Lung microvascular endothelial cell (primary cell): ENCODE data around the gene FAM114A1. TPM values are rescaled to one million over a fixed set of nuclear protein-coding genes. Genes with fewer than 3 reads are reported as not detected.

Experiments
- DNase-seq, 2 donors: peaks; one replicate each; pipeline versions ENCODE4 v3.0.0 to v3.0.0-alpha.2; 2010; ENCODE audit warnings: low read depth in 2 of 2
- total RNA-seq: library from RNA; depleted of rRNA; stranded (reverse); fragments of >200 nt; gene quantifications from 2 replicates; pipeline ENCODE4 v1.2.1, GENCODE V29; 2014

FAM114A1 gene
- 56.9 and 70.8 TPM in 2 replicates for total RNA-seq

DNA sequence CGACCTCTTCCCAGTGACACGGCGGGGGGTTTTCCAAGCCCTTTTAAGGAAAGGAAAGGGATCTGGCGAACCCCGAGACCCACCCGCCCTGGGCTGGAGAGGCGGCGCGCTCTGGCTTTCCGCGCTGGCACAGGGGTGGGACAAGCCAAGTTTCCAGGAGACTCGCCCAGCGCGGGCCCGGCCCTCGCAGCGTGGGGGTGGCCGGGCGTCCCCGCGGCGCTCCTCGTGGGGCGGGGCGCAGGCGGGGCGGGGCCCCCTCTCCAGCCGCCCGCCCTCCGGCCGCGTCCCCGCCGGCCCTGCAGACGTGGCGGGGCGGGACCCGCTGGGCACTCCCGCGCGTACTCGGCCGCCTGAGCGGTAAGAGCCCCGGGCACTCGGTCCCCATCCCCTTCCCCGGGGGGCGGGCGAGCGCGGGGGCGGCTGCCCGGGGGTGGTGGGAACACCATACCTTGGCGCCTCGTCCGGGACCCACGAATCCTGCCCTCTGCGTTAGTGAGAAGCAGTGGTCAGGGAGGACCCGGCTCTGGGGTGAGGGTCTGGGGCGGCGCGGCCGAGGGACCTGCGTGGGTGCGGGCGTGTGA is at the start of gene FAM114A1:
Gene FAM114A1, plus strand, starts transcription at position 329 of the 581 bp plus-strand sequence. CDS start 10,273 bp downstream, outside the sequence.
- DNase-seq, result peak; percentile 84 to 90

DNA sequence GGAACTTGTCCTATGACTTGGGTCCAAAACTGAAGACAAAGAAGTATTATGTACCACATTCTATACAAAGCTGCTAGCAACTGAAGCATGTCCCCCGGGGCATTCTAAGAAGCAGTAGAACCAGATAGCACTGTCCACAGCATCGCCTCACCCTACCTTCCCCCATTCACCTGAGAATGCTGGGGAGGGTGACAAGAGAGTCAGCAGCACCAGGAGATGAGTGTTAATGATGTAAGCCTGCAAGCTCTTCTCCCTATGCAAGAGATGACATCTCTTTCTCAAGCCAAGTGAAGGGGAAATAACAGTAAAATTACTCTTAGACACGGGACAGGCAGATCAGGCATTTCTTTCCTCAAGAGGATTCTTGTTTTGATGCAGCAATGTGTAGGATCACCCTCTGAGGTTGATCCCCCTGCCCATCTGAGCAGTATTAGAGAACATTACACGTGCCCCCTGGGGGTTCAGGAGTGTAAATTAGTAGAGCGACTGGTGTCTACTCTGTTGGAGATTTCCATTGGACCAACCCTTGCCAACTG is 49.1 kb upstream of the FAM114A1 start:
- DNase-seq, result no peak

DNA sequence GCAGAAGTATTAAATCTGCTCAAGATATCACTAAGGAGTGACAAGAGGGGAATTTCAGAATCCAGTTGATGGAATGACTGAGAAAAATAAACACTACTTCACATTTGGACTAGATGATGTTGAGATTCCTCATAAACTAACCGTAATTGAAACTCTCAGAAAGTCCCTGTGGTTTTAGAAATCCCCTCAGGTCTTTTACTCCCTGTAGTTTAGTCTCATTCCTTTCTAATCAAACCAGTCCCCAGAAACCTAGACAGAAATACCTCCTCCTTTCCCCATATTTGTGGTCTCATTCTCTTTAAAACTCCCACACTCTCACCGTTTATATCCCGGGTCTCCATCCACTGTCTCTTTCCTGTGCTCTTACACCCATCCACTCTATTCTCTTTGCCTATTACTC is 48.0 kb upstream of the FAM114A1 start:
- no peak for DNase-seq

DNA sequence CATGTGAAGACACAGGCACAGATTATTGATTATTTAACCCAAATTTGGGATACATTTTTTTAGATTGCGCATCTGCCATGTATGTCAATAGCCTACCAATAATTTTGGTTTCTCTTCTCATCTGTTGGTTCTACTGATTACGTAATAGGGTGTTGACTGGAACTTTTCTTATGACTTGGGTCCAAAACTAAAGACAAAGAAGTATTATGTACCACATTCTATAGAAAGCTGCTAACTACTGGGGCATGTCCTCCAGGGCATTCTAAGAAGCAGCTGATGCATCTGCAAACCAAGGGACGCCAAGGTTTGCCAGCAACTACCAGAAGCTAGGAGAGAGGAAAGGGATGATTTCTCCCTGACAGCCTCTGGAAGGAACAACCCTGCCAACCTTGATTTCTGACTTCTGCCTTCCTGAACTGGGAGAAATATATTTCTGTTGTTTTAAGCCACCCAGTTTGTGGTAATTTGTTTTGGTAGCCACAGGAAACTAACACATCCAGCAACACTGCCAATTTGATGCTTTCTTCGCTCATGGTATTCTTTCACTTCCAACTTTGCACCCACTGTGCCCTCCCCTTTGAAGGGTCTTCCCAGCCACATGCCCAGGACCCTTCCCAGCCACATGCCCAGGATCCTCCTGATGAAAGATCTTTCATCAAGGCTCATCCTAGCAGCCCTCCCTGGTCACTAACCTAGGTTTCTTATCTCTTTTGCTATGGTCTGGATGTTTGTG is 47.1 kb upstream of the FAM114A1 start:
- DNase-seq, result no peak

DNA sequence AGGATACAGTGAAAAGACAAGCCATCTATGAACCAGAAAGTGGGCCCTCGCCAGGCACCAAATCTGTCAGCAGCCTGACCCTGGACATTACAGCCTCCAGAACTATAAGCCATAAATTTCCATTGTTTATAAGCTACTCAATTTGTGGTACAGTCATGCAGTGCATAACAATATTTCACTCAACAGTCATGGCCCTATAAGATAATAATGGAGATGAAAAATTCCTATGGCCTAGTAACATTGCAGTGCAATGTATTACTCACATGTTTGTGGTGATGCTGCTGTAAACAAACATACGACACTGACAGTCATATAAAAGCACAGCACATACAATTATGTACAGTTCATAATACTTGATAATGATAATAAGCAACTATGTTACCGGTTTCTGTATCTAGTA is 45.9 kb upstream of the FAM114A1 start:
- peak in 1 of 2 donors; percentile 1 for DNase-seq

DNA sequence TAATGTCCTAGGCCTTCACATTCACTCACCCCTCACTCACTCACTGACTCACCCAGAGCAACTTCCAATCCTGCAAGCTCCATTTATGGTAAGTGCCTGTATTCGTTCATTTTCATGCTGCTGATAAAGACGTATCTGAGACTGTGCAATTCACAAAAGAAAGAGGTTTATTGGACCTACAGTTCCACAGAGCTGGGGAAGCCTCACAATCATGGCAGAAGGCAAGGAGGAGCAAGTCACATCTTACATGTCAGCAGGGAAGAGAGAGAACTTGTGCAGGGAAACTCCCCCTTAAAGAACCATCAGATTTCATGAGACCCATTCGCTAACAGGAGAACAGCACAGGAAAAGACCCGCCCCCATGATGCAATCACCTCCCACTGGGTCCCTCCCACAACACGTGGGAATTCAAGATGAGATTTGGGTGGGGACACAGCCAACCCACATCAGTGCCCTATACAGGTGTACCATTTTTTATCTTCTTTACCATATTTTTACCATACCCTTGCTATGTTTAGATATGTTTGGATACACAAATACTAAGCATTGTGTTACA is 44.8 kb upstream of the FAM114A1 start:
- no peak for DNase-seq

DNA sequence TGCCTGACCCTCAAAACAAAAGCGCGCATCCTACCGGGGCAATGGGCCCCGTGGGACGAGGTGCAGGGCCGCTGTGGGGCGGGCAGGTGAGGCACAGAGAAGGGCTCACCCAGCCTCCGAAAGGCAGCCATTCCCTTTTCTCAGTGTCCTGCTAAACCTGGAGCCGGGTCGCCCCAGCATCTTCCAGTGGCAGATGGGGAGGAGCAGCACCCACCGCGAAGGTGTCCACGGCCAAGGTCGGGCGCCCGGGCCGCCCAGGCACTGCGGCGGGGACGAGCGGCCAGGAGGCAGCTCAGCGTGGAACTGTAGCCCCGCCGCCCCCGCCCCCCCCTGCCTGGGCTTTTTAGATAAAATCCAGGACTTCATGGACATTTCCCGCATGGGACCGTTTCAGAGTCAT is 43.8 kb upstream of the FAM114A1 start:
- no peak for DNase-seq

DNA sequence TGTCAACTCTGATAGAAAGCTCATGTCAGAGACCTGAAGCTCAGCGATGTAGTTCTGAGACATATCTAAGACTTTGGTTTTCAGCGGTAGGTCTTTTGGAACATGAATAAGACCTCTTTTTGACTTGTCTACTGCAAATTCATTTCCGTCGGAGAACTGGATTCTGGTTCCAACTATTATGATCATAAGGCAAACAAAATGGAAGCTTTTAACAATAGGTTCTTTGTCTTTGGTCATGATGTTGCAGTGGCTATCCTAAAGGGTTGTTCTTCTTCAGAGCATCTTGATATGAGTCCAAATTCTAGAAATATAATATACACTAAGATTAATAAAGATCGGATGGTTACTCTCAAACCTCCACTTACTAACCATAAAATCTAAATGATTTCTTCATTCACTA is 38.4 kb upstream of the FAM114A1 start:
- DNase-seq, result no peak

DNA sequence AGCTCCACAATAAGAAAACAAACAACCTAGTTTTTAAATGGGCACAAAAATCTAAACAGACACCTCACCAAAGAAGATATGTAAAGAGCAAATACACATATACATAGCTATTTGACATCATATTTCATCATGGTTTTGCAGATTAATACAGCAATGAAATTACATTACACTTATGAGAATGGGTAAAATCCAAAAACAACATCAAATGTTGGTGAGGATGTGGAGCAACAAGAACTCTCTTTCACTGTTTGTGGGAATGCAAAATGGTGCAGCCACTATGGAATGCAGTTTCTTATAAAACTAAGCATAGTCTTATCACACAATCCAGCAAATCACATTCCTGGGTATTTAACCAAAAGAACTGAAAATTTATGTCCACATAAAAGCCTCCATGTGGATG is 36.0 kb upstream of the FAM114A1 start:
- DNase-seq, result no peak

DNA sequence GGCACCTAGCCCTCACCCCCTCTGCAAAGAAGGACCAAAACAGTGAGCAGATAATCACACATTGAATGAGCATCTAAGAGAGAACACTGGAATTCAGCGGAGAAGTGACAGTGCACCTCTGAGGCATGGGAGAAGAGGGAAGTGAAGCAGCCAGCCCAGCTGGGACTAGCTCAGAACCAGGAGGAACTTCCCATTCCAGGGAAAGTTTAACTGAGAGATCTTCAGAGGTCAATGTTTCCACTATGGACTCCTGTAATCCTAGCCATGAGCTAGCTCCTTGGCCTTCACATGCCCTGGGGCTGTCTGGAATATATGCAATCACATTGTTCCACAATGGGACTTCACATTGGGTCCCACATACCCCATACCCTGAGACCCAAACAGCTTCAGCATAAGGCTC is 35.4 kb upstream of the FAM114A1 start:
- no peak for DNase-seq

DNA sequence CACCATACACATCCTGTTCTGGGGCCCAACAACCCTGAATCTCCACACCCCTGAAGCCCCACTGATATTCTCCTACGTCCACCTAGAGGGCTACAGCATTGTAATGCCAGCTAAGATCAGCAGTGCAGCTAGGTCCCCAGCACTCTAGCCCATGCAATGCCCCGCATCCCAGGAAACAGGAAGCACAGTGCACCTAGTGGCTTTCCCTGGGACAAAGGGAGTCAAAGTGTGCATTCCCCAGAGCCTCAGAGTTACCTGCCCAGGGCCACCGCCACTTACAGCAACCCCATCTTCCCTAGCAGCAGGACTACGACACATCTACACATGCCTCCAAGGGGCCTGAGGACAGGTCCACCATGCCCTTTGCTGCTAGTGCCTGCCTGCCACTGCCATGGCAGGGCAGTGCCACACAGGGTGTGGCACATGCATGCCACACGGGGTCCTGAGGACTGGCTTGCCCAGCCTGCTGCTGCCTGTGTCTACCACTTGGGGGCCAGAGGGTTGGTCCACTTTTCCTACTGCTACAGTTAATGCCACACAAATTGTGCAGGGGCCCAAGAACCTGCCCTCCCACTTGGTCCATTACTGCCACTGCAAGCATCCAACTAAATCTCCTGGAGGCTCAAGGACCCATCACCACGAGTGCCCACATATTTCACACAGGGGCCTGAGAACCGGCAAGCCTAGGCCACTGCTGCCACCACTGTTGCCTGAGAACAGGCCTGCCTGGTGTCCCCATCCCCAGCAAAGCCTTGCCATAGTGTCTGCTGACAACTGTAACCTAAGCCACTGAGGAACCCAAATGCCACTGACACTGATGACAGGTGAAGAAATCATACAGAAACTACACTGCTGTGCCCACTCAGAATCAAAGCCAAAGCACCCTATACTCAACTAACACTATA is 34.7 kb upstream of the FAM114A1 start:
- DNase-seq, result no peak

DNA sequence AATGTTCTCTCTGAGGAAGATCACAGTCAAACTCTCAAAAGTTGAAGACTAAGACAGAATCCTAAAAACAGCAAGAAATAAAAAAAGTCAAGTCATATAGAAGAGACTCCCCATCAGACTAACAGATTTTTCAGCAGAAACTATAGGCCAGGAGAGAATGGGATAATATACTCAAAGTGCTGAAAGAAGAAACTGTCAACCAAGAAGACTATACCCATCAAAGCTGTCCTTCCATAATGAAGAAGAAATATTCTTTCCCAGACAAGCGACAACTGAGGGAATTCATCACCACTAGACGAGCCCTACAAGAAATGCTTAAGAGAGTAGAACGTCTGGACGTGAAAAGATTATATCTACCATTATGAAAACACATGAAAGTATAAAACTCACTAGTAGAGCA is 33.0 kb upstream of the FAM114A1 start:
- no peak for DNase-seq

DNA sequence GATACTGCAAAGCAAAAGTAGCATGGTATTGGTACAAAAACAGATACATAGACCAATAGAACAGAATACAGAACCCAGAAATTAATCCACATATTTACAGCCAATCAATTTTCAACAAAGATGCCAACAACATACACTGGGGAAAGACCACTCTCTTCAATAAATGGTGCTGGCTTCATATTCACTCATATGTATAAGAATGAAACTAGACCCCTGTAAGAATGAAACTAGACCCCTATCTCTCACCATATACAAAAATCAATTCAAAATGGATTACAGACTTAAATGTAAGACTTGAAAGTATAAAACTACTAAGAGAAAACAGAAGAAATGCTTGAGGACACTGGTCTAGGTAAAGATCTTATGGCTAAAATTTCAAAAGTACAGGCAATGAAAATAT is 30.3 kb upstream of the FAM114A1 start:
- no peak for DNase-seq

DNA sequence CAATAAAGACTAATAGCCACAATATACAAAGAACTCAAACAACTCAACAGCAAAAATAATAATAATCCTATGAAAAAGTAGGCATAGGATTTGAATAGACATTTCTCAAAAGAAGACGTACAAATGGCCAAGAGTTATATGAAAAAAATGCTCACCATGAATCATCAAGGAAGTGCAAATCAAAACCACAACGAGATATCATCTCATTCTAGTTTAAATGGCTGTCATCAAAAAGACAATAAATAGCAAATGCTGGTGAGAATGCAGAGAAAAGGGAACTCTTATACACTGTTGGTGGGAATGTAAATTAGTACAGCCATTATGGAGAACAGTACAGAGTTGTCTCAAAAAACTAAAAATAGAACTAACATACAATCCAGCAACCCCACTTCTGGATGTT is 29.8 kb upstream of the FAM114A1 start:
- peak; percentile 16 to 82 for DNase-seq

DNA sequence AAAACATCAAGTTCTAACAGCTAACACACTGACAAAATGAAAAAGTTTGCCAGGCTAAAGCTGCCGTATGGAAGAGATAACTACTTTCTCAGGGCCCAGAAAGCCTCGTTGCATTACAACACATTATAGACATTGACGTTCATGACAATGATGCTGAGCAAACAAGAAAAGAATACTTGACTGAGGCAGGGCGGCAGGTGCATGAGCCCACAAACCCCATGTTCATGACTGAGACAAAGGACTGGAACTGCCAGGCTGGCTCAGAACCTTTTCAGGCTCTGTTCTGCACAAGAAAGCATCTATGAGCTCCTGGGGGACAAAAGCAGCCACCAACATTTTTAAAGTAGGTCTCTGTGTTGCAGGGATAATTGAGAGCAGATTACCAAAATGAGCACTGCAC is 24.6 kb upstream of the FAM114A1 start:
- no peak for DNase-seq

DNA sequence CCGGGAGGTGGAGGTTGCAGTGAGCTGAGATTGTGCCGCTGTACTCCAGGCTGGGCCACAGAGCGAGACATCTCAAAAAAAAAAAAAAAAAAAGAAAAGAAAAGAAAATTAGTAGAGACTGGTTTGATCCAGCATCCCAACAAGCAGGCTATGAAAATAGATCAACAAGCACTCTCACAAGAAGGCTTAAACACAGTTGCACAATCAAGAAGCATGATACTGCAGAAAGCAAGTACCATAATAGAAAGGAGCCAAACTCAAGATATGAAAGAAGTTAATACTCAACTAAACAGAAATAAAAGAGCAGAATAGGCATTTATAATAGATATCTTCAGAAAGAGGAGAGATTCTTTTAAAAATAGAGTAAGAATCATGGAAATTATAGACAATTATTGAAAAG is 21.6 kb upstream of the FAM114A1 start:
- DNase-seq, result no peak

DNA sequence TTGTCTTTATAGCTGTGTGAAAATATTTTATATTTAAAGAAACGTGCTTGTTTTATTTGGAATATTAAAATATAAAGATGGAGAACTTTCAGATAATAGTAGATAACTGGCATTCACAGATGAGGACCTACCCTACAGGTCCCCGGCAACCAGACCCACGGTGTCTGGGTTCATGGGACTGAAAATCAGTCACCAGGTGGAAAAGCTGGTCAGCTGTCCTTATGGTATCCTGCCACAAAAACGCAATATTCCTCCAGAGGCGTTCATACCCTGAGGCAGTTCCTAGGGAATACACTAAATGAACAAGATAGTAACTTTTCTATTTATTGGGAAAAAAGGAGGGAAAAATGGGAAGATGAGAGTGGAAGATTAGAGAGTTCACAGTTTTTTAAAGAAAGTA is 12.1 kb upstream of the FAM114A1 start:
- DNase-seq, result no peak

DNA sequence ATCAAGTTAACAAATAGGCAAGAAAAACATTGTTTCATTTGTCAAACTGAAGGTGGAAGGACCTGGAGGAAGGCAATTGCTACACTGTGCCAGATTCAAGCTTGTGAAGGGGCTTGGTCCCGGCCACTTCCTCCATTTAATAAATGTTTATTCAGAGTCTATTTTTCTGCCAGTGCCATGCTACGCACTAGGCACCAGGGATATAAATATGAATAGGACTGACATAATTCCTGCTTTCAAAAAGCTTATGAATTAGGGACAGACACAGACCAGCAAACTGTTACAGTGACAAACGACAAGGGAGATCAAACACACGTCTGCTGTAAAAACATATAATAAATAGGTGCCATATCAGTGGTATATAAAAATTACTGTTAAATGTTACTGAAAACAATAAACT is 11.6 kb upstream of the FAM114A1 start:
- DNase-seq, result peak; percentile 7 to 44

DNA sequence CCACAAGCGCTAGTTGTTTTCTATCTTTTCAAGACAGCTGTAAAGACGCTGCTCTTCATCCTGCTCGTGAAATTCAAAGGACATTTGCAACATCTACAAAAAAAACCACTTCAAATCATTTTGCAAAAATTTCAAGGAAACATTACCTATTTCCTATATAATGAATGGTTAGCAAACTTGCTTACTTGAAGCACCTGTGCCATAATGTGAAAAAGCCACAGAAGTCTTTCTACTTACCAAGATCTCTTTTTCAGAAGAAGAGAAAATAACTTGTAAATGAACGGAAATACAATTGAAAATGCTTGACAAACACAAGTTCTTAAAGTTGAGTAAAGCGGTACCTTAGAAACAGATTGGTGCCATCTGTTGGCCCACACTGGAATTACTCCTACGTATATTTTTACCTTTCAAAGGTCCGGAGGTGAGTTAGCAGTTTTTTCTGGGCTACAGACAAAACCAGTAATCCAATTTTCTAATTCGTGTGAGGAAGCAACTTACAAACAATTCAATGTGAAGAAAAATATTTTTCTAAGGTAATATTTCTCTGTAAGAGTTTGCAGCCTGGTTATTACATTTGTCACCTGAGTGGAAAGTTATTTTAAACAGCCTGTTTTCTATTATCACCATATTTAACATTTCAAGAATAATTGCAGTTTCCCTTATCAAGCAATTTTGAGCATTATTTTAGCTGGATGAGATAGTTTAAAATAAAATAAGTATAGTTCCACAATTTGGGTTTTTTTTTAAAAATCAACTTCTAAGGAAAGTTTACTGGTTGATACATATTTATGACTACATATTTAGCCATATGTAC is 10.9 kb upstream of the FAM114A1 start, which contains the start of gene TLR6:
Gene TLR6, minus strand, starts transcription at position 294 of the 814 bp plus-strand sequence. CDS start 27,344 bp downstream, outside the sequence.
- peak; percentile 66 to 74 for DNase-seq

DNA sequence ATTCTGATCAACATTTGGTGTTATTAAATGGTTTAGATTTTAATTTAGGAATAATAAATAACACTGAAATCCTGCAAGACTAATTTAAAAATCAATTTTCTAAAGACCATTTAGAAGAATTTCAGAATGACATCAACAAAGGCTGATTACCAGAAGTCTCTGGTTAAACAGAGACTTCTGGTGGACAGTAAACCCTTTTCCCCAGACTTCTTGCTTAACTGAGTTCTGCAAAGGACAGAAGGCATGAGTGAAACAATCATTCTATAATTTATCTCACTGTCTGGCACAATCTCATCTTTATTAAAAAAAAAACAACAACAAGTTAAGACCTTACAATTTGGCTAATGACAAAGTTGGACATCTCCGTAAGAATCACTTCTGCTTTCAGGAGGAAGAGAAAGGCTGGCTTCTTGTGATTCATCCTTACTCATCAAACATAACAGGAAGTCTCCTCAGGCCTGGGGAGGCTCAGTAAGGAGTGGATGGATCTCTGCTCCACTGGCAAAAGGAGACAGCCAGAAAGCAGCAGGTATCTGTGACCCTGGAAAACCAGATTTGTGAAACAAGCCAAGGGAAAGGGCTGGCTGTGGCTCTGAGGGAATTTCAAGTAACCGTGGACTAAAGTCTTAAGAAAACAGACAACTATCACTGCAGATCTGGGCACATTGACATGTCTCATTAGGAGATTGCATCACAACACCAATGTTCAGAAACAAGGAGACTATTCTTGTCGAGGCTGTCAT is 10.1 kb upstream of the FAM114A1 start:
- DNase-seq, result peak in 1 of 2 donors; percentile 94
